ENCODE results near the gene SOBP.

The SOBP gene

DNA sequence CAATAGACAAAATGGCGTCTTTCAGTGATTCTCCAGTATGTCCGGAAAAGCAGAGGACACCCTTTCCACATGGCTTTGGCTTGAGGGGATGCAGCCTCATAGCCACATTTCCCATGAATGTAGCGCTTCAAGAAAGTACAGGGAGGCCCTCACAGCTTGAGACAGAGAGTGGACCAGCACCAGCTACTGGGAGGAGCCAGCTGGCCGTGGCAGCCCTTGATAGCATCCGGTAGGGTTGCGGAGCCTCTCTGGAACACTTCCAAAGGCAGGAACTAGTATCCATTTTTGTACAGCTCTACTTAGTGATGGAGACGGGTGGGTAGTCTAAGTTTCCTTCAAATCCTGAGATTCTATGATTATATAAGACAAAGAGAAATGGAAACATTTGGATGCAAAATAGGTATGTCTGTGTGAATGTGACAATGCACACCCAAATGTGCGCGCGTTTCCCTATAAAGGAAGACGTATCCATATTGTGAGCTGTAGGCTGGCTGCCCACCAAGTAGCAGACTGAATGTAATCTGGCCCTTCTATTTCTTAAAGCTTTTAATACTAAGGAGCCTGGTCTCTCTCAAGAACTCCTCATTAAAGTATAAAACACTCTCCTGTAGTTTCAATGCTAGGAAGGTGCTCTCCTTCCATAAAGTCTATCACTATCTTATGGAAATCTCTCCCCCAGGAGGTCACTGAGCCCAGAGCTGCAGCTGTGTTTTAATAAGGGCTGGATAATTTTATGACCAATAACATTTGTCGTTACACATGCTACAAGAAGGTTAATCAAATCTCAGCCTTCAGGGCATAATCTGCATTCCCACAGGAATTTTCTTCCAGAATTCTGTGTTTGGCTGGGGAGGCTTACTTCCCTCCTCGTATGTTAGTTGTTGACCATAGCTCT lies 74.0 kb downstream of the SOBP start (continued):
- TF ChIP-seq, protein P1, sequence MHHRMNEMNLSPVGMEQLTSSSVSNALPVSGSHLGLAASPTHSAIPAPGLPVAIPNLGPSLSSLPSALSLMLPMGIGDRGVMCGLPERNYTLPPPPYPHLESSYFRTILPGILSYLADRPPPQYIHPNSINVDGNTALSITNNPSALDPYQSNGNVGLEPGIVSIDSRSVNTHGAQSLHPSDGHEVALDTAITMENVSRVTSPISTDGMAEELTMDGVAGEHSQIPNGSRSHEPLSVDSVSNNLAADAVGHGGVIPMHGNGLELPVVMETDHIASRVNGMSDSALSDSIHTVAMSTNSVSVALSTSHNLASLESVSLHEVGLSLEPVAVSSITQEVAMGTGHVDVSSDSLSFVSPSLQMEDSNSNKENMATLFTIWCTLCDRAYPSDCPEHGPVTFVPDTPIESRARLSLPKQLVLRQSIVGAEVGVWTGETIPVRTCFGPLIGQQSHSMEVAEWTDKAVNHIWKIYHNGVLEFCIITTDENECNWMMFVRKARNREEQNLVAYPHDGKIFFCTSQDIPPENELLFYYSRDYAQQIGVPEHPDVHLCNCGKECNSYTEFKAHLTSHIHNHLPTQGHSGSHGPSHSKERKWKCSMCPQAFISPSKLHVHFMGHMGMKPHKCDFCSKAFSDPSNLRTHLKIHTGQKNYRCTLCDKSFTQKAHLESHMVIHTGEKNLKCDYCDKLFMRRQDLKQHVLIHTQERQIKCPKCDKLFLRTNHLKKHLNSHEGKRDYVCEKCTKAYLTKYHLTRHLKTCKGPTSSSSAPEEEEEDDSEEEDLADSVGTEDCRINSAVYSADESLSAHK (tag by site-specific recombination; IDR thresholded peaks at IDR 0.05) = no peak
- TF ChIP-seq ZNF843 (tag by site-specific recombination; IDR thresholded peaks at IDR 0.05) = peak; percentile 40; the same call in 1 of the 2 replicates

DNA sequence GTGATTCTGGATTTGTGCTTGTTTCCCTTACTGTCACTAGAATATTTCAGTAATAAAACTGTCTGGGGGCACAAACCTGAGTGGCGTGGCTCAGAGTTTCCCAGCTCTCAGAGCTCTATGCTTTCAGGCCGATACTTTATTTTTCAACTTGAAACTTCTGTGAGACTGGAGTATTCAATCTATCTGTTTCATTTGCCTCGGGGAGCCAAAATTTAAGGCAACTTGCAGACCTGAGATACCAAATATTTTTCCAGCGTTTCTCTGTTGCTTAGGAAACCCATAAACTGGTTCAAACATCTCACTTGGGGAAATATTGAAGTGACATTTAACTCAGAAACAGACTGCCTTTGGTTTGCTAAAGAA lies 74.7 kb downstream of the SOBP start:
- Histone ChIP-seq H3K36me3 (ENCODE audit: control insufficient read depth in 2 of 2, insufficient read depth in 1 of 2, low read length in 2 of 2) (peaks cover 0 to 8% of the 10 kb centered on the region in 2 experiments; a peak in 1 of 3 replicates), H3K4me3 (ENCODE audit: low read depth, low read length) (no peak overlapping the region), H3K27ac (ENCODE audit: extremely low read depth, low read depth, low read length) (no peak overlapping the region), H3K9me3 (ENCODE audit: control insufficient read depth, insufficient read depth, low read depth, low read length) (no peaks in the 10 kb centered on the region), H3K4me1 (ENCODE audit: control insufficient read depth, insufficient read depth, low read length) (peaks cover 9% of the 10 kb centered on the region)
- no peak for TF ChIP-seq SP2 (tag by site-specific recombination; IDR thresholded peaks at IDR 0.05)
- TF ChIP-seq ZNF248 (tag by site-specific recombination; IDR thresholded peaks at IDR 0.05) = no peak
- peak; percentile 2; the same call in 1 of the 2 replicates for TF ChIP-seq ZBTB8A (tag by site-specific recombination; IDR thresholded peaks at IDR 0.05)
- POLR2A ChIA-PET = no interaction called here
- CTCF ChIA-PET = interaction anchor here (0.6 to 1.2 kb wide), 3 partner anchors 16 to 246 kb away, joined by 3 to 4 read pairs (median 3); no protein-coding TSS in a partner anchor

DNA sequence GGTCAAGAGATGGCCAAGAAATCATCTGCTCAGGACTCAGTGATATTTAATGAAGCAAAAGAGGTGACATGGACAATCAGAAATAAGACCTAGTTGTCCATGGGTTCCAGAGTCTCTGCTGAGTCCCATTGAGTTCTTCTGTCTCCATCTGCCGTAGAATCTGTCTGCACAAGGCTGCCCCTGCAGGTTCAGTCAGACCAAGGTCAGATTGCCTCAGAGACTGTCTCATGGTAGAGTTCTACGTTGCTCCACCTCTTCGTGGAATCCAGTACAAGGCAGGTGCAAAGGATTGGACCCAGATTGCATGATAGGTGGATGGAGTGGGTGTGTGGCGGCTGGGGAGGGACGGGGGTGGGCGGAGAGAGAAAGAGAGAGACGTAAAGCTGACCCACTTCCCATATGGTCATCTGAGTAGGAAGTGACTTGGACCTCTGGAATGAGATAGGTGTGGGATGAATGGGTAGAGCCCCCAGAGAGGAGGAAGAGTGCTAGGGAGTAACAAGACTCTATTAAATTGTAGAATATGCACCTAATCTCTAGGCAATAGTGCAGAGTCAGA lies 75.3 kb downstream of the SOBP start:
- H3K4me1 ChIP-seq (ENCODE audit: control insufficient read depth, insufficient read depth, low read length) = peaks cover 9% of the 10 kb centered on the region
- no peaks in the 10 kb centered on the region for H3K9me3 ChIP-seq (ENCODE audit: control insufficient read depth, insufficient read depth, low read depth, low read length)
- H3K36me3 ChIP-seq (ENCODE audit: control insufficient read depth in 2 of 2, insufficient read depth in 1 of 2, low read length in 2 of 2) = peaks cover 0 to 11% of the 10 kb centered on the region in 2 experiments; a peak in 1 of 3 replicates
- ChIA-PET CTCF (no interaction called here), POLR2A (no interaction called here)
- H3K27ac ChIP-seq (ENCODE audit: extremely low read depth, low read depth, low read length) = no peak overlapping the region
- no peak for TF ChIP-seq ZNF664 (tag by site-specific recombination; IDR thresholded peaks at IDR 0.05)
- peak; percentile 97 for TF ChIP-seq EGR2 (tag by site-specific recombination; IDR thresholded peaks at IDR 0.05; ENCODE audit: low read depth)
- no peak for TF ChIP-seq ZNF37A (tag by site-specific recombination; IDR thresholded peaks at IDR 0.05)
- peak; percentile 97 for TF ChIP-seq ZFHX2 (tag by site-specific recombination; conservative IDR thresholded peaks at IDR 0.05)
- no peak for TF ChIP-seq ZNF501 (tag by site-specific recombination; IDR thresholded peaks at IDR 0.05)
- no peak for TF ChIP-seq SCRT1 (tag by site-specific recombination; IDR thresholded peaks at IDR 0.05; ENCODE audit: borderline replicate concordance)
- no peak for TF ChIP-seq ZNF211 (tag by site-specific recombination; IDR thresholded peaks at IDR 0.05; ENCODE audit: low read depth)
- TF ChIP-seq, protein P2, sequence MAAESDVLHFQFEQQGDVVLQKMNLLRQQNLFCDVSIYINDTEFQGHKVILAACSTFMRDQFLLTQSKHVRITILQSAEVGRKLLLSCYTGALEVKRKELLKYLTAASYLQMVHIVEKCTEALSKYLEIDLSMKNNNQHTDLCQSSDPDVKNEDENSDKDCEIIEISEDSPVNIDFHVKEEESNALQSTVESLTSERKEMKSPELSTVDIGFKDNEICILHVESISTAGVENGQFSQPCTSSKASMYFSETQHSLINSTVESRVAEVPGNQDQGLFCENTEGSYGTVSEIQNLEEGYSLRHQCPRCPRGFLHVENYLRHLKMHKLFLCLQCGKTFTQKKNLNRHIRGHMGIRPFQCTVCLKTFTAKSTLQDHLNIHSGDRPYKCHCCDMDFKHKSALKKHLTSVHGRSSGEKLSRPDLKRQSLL (tag by site-specific recombination; IDR thresholded peaks at IDR 0.05) = no peak
- H3K4me3 ChIP-seq (ENCODE audit: low read depth, low read length) = no peak overlapping the region

- POLR2A ChIA-PET = no interaction called here
- peaks cover 9% of the 10 kb centered on the region for H3K4me1 ChIP-seq (ENCODE audit: control insufficient read depth, insufficient read depth, low read length)
- H3K27ac ChIP-seq (ENCODE audit: extremely low read depth, low read depth, low read length) = no peak overlapping the region
- peaks cover 0 to 11% of the 10 kb centered on the region in 2 experiments; a peak in 1 of 3 replicates for H3K36me3 ChIP-seq (ENCODE audit: control insufficient read depth in 2 of 2, insufficient read depth in 1 of 2, low read length in 2 of 2)
- TF ChIP-seq, protein P3, sequence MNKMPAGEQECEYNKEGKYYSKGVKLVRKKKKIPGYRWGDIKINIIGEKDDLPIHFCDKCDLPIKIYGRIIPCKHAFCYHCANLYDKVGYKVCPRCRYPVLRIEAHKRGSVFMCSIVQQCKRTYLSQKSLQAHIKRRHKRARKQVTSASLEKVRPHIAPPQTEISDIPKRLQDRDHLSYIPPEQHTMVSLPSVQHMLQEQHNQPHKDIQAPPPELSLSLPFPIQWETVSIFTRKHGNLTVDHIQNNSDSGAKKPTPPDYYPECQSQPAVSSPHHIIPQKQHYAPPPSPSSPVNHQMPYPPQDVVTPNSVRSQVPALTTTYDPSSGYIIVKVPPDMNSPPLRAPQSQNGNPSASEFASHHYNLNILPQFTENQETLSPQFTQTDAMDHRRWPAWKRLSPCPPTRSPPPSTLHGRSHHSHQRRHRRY (tag by site-specific recombination; IDR thresholded peaks at IDR 0.05) = no peak
- TF ChIP-seq ZSCAN30 (tag by site-specific recombination; IDR thresholded peaks at IDR 0.05) (no peak), ZNF510 (tag by site-specific recombination; IDR thresholded peaks at IDR 0.05; ENCODE audit: insufficient replicate concordance) (no peak), ZNF112 (tag by site-specific recombination; IDR thresholded peaks at IDR 0.05) (no peak), ZNF48 (tag by site-specific recombination; IDR thresholded peaks at IDR 0.05) (no peak), MYNN (tag by site-specific recombination; IDR thresholded peaks at IDR 0.05; ENCODE audit: borderline replicate concordance) (no peak), ZNF548 (tag by site-specific recombination; IDR thresholded peaks at IDR 0.05) (no peak), ZNF24 (tag by site-specific recombination; IDR thresholded peaks at IDR 0.05) (no peak), KLF8 (tag by site-specific recombination; IDR thresholded peaks at IDR 0.05) (no peak)
- no peak overlapping the region for H3K4me3 ChIP-seq (ENCODE audit: low read depth, low read length)
- CTCF ChIA-PET = no interaction called here
- H3K9me3 ChIP-seq (ENCODE audit: control insufficient read depth, insufficient read depth, low read depth, low read length) = no peaks in the 10 kb centered on the region
Measured at GRCh38 chr6:107567643-107568042, 77.7 kb downstream of the SOBP start.

All from HEK293 (cell line).